RKO (cell line): ENCODE measurements around the gene LAMTOR1.
A peak's percentile ranks its signal among the peaks of the same experiment; 100 is the strongest.

ENCODE experiments used
- DNase-seq: peaks from one replicate; pipeline ENCODE4 v3.0.0-alpha.2; 2016; ENCODE audit warnings: low spot score

The LAMTOR1 gene

GRCh38 chr11:72081184-72081644 is 21.9 kb downstream of the LAMTOR1 start:
- DNase-seq: no peak

DNA sequence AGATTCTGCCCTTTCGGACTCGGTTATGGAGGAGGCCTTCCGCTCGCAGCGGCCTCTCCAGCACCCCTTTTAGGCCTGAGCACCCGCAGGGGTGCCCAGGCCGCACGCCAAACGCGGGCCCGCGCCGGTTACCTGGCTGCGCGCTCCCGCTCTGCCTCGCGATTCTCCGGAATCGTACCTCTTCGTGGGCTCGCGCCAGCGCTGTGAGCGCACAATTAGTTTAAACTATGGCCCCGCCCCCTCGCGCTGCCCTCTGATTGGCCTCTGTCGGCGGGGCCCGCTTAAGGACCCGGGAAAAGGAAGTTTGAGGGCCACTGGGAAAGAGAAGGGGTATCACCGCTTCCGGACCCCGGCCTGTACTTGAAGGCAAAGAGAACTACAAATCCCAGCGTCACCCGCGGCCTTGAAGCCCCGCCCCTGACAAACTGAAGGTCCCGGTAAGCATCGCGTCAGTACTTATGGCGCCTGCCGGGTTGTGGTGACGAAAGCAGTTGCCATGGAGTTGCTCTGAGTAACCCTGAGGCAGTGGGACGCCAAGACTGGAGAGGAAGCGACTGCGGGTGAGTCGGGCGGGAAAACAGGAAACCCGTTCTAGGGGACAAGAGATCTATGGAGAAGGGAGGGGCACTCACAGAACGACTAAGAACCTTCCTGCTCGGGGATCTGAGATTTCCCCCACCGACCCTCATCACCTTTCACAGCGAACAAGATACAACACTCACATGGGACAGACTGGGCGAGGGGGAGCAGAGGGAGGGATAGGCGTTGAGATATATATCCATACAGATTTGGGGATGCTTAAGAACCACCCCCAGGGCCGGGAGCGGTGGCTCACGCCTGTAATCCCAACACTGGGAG is 22.5 kb downstream of the LAMTOR1 start, which contains the start of the genes LRRC51 and NUMA1:
Gene LRRC51, plus strand, starts transcription at position 525 of the 858 bp plus-strand sequence. CDS start 8,234 bp downstream, outside the sequence.
Gene NUMA1, minus strand, starts transcription at position 217 of the 858 bp plus-strand sequence. CDS start 44,599 bp downstream, outside the sequence.
- peak; percentile 100 for DNase-seq

DNA sequence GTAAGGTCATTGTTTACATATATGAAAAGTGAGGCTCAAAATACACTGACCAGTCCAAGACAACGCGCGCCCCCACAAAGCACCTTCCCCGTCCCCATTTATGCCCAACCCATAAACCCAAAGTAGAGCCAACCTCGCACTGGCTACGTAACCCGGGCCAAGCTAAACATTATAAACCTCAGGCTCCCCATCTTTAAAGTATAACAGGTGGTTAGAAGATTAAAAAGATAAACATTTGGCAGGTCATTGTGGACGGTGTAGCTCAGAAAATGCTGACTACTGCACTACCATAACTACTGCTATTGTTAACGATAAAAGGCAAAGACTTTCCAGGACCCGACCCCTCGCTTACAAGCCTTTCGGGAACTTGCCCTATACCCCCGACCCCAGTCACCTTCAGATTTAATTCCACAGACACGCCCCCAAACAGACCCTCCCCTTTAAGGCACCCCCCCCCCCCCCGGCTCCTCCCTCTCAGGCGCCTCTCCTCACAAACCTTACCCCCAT is 23.2 kb downstream of the LAMTOR1 start:
- peak; percentile 31 for DNase-seq

DNA sequence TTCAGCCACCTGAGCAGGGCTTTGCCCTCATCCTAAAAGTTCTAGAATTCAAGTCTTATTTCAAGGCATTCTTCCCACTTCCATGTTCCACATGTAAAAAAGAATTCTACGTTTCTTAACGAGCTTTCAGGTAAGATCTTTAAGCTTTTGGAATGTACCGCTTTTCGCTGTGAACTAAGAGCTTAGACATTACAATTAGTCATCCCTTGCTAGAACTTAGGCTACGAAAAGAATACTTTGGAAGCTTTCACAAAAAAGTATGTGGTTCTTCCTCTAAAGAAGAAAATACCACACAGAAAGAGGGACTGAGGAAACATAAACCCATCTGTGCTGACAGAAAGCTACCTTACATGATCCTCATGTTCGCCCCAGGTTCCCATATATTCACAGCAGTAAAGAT is 24.6 kb downstream of the LAMTOR1 start:
- peak; percentile 55 for DNase-seq

DNA sequence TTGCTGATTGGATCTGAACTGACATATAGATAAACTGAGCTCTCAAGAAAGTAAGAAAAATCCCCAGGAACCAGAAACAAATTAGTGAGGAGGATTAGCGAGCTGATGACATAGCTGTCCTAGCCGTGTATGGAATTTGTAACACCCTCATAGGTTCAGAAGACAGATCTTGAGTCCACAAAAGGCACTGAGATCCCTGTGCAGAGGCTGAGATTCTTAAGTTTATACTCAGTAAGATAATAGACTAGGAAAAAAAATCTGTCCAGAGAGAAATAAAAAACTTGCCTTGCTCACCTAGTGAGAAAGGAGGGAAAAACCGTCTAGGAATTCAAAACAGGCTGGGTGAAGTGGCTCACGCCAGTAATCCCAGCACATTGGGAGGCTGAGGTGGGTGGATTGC is 27.3 kb downstream of the LAMTOR1 start:
- no peak for DNase-seq

DNA sequence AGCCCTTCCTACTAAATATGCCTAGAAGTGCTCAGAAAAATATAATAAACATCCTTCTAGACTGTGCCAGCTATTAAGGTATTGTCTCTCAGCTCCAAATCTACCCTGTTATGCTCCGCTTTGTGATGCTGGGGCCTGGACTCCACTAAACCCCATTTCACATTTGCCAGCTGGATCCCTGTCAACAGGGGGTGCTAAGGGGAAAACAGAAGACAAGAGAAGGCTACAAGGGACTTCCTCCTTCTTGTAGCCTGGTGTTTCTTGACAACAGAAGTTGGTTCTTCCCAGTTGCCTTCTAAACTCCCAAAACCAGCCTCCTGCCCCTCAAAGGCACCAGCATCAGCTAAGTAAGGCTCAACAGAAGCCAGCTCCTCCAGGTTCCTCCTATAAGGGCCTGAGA is 28.0 kb downstream of the LAMTOR1 start:
- DNase-seq: peak; percentile 29

DNA sequence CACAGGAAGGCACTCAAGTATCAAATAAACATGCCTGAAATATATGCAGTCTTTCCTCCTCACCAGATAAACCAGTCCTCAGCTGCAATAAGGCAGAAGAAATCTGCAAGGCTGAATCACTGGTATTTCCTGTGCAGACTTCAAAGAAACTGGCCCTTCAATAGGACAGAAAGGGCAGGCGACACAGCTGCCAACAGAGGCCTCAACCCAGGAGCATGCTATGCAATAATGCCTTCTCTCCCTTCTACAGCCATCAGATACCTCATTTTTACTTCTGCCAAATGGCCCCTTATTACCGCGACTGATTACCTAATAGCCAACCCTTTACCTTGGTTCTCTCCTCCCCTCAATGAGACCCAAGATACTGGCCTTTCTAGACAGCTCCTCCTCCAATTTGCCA is 30.7 kb downstream of the LAMTOR1 start:
- peak; percentile 80 for DNase-seq

DNA sequence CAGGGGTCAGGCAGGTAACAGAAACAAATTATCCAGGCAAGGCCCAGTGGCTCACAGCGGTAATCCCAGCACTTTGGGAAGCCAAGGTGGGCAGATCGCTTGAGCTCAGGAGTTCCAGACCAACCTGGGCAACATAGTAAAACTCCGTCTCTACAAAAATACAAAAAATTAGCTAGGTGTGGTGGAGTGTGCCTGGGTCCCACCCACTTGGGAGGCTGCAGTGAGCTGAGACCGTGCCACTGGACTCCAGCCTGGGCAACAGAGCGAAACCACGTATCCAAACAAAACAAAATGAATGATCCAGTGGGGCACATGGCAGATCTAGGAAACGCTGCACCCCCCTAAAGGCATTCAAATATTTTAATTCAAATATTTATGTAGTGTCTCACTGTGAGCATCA is 32.6 kb downstream of the LAMTOR1 start:
- no peak for DNase-seq

GRCh38 chr11:72069787-72070251 is 33.3 kb downstream of the LAMTOR1 start:
- peak; percentile 95 for DNase-seq

DNA sequence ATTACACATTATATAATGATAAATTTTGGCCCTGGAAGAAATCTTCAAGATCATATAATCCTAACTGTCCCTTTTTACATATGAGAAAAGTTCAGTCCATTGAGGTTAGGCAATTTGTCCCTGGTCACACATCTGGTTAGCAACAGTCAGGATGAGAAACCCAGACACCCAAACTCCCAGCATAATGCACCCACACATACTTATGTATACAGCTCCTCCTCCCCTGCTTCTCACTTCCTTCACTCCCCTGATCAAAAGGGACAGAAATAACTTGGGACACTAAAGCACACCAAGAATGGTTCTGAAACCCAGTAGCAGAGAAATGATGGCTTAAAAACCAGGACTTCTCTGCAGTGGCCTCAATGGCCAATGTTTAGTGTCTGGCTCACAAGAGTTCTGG is 33.9 kb downstream of the LAMTOR1 start:
- no peak for DNase-seq

GRCh38 chr11:72067676-72068075 is 35.4 kb downstream of the LAMTOR1 start:
- DNase-seq: no peak

GRCh38 chr11:72067266-72067665 is 35.8 kb downstream of the LAMTOR1 start:
- no peak for DNase-seq

DNA sequence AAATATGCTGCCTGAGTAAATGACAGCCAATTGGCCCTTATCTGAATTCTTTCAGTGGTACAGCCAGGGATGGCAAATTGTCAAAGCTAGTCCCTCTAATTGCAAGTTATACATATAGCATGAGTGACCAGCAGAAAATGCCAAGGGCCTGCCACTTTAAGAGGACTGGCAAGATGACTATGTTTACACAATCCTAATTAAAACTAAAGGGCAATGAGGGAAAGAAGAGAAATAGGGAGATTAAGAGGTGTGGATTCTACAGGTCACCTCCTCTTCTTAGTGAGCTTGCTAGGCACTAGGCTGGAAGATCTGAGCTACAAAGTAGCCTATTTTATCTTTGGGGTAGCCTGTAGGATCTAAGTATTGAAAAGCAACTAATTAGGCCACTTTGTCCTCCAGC is 36.2 kb downstream of the LAMTOR1 start:
- no peak for DNase-seq

- no peak for DNase-seq
These were observed 41.2 kb downstream of the LAMTOR1 start for GRCh38 chr11:72061739-72062396.

DNA sequence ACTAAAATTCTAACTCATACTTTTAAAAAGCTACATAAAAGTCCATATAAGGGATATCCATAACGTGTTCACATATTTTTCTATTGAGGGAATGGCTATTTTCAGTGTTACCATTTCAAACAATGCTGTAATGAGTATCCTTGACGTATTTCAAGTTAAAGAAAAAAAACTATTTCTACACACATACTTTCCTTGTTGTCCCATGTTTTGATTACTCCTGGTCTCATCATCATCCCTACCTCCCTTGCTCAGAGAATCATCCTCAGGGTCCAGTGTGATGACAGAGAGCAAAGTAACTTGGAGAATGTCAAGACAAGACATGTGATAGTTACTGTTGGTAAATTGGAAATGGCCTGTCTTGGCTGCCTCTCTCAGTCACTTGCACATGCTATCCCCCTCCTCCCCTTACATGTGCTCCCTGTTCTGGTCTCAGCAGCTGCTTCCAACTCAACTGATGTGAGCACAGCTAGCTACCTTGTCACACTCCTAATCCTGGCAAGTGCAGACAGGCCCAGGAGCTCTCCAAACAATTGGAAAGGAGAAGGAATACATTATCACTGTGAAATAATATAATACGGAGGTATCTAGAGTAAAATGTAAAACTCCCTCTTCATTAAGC is 44.6 kb downstream of the LAMTOR1 start:
- DNase-seq: no peak

GRCh38 chr11:72048766-72049460 is 54.2 kb downstream of the LAMTOR1 start:
- DNase-seq: no peak
